Gastrocnemius medialis (tissue), 4 donors: ENCODE measurements around the gene GABARAPL2.

ENCODE experiments used
- CTCF ChIP-seq, 5 experiments: fragments of 450-650 bp in 3 of 5; fragments of 200-600 bp in 2 of 5; sonication (generic) in 2 of 5; IDR thresholded peaks in 4 of 5; conservative IDR thresholded peaks in 1 of 5; 1 replicate in 4 of 5; 2 replicates in 1 of 5; pipeline ENCODE4 v1.5.1; 2016 to 2019; ENCODE audit warnings: antibody characterized with exemption in 5 of 5, mild to moderate bottlenecking in 3 of 5, moderate library complexity in 3 of 5
- POLR2A ChIP-seq, 2 donors: fragments of 450-650 bp; IDR thresholded peaks; one replicate each; pipeline ENCODE4 v1.6.1; 2017; ENCODE audit warnings: antibody characterized with exemption in 2 of 2, mild to moderate bottlenecking in 2 of 2, moderate library complexity in 2 of 2

DNA sequence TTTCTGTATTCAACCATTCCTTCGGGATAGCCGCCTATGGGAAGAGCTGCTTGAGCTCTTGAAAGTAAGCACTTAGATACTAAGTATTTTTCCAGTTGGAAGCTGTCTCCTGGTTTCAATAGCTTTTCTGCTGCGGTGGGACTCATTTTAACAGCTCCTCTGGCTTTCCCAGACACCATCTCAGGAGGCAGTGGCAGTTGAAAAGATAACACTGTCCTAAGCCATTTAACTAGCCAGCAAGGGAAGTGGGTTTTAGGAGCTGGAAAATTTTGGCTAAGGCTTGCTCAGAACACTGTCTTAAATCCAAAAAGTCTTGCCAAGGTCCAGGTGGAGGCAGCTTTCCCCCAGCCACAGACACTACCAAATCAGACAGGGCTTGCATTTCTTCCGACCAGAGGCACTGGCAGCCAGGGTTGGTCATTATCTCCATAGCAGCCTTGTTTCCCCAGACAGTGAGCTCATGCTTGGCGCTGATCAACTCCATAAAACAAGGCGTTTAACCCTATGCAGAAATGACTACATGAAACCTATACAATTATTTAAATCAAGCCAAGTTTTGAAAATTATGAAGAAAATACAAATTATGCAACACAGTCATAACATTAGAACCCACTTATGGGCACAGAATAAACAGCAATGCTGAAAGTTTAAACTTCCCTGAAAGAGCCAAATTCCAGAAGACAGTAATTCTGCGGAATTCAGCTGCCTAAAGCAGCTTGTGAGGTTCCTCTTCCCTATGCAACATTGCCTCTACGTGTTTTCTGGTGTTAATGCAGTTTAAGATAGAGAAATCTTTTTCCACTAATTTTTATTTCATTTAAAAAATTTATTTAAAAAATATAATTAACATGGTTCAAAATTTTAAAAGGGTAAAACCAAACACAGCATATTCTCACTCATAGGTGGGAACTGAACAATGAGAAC is 25.0 kb downstream of the GABARAPL2 start:
- TF ChIP-seq CTCF (IDR thresholded peaks at IDR 0.05 in 4 of 5, conservative IDR thresholded peaks at IDR 0.05 in 1 of 5): peak in 1 of 5 experiments; percentile 4
- no peak for TF ChIP-seq POLR2A (IDR thresholded peaks at IDR 0.05)
